NCI-H1105 (cell line): Measurements from ENCODE around the gene TEX51.

ENCODE experiments used
- DNase-seq: peaks from one replicate; lab custom pipeline; 2025; lab: John Stamatoyannopoulos, UW

The TEX51 gene

DNA sequence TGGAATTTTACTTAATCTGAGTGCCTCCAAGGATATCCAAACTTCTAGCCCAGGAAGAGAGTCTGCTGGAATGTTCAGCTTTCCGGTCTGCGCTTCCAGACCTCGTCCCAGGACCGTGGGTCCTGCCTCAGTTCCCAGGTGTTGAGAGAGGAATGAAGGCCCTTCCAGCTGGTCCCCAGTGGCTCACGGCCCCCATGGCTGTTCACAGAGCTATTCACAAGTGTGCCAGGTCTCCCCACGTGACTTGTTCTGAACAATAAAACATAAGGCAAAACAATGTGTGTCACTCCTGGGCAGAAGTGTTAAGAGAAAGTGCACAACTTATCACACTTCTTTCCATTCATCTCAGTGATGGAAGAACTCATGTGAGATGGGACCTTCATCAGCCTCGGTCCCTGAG is 20.1 kb upstream of the TEX51 start:
- DNase-seq: no peak

DNA sequence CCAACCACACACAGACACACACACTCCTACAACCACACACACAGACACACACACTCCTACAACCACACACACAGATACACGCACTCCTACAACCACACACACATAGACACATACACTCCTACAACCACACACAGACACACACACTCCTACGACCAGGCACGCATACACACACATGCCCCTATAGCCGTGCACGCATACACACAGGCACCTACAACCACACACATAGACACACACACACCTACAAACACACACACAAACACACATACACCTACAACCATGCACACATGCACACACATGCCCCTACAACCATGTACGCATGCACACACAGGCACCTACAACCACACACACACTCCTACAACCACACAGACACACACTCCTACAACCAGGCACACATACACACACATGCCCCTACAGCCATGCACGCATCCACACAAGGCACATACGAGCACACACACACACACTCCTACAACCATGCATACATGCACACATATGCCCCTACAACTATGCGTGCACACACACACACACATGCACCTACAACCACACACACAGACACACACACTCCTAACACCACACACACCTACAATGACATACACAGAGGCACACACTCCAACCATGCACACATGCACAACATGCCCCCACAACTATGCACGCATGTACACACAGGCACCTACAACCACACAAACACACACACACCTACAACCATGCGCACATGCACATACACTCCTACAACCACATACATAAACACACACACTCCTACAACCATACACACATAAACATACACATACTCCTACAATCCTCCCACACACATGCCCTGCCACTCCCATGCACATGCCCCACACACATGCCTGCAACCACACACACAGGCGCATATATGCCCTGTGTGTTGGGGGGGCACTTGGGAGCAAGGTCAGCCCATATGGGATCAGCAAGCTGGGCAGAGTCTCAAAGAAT is 19.1 kb upstream of the TEX51 start:
- no peak for DNase-seq

- no peak for DNase-seq
These were observed 18.4 kb upstream of the TEX51 start for GRCh38 chr2:126880324-126880723.

DNA sequence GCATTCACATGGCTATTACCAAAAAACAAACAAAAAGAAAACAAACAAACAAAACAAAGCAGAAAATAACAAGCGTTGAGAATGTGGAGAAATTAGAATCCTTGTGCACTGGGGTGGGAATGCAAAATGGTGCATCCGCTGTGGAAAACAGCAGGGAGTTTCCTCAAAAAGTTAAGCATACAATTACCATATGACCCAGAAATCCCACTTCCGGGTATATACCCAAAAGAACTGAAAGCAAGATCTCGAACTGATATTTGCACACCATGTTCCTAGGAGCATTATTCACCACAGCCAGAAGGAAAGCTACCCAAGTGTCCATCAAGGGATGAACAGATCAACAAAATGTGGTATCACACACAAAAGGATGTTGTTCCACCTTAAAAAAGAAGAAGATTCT is 17.9 kb upstream of the TEX51 start:
- DNase-seq: no peak

DNA sequence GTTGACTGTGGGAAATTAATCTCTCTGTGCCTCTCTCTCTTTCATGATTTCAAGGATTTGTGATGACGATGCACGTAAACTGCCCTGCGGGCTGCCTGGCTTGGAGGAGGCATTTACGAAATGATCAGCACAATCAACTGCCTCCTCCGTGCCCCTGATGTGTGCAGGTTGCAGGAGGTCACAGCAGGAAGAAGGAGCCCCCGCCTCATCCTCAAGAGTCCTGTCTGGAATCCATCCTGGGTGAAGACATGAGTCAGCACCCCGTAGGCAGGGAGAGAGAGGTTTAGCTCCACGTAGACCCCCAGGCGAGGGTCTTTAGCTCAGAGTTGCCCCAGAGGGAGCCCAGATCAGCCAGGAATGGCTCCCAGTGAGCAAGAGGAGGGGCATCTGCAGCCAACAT is 17.1 kb upstream of the TEX51 start:
- DNase-seq: no peak

- DNase-seq: no peak
These were observed 16.5 kb upstream of the TEX51 start for GRCh38 chr2:126882181-126882580.

- no peak for DNase-seq
These were observed 15.7 kb upstream of the TEX51 start for GRCh38 chr2:126882736-126883665.

DNA sequence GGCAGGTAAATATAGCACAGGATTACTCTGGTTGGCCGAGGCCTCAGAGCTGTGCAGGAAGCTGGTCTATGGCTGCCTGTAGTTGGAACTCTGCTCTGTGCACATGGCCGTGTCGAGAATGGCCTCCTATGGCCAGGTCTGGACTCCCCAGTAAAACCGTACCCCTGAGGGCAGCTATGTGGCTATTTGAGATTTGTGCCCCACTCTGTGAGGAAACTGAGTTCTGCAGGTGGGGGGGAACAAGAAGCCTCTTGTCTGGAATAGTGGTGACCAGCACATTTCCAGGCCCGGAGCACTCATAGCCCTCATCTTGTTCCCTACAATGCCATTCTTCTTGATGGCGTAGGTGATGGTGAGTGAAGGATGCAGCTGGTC is 15.0 kb upstream of the TEX51 start:
- DNase-seq: no peak

DNA sequence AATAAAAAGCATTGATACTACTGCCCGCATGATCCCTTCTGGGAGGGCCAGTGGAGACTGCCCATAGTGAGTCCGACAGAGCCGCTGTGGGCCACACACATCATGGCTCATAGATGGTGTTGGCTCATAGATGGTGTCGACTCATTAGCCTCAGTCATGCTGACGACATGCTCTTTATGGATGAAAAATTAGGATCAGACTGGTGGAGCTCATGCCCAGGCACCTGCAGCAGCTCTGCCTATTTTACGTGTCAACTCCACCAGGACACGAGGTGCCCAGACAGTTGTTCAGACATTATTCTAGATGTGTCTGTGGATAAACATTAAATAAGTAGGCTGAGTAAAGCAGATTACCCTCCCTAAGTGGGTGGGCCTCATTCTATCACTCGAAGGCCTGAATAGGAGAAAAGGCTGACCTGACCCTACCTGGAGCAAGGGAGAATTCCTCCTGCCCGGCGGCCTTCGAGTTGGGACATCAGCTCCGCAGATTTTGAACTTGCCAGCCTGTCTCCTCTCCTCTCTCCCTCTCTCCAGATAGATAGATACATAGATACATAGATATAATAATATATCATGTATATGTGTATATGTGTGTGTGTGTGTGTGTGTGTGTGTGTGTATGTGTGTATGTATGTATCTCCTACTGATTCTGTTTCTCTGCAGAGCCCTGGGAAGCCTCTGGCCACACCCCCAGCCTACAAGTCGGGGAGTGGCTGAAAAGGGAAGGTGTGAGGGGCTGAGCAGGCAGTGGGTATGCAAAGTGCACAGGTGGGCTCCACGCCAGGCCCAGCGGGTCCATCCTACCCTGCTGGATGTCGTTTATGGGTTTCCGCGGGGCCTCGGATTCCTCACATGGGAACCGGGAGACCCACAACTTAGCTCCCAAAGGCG is 13.6 kb upstream of the TEX51 start:
- no peak for DNase-seq

DNA sequence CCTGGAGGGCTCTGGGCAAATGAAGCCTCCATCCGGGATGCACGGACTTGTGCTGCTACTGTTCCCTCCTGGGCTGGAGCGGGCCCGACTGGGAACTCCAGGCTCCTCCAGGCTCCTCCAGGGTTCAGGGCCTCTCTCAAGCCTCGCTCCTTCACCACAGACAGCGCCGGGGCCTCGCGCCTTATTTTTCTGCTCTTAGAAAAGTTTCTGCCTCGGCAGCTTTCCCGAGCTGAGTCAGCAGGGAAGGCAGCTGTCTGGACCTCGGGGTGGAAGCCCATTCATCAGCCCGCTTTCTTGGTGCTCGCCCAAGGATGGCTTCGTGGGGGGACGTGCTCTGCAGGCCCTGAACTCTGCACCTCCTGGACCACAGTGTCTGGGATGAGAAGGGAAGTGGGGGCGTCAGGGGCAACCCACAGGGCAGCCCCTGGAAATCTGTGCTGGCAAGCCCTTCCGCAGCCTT is 12.9 kb upstream of the TEX51 start:
- no peak for DNase-seq

DNA sequence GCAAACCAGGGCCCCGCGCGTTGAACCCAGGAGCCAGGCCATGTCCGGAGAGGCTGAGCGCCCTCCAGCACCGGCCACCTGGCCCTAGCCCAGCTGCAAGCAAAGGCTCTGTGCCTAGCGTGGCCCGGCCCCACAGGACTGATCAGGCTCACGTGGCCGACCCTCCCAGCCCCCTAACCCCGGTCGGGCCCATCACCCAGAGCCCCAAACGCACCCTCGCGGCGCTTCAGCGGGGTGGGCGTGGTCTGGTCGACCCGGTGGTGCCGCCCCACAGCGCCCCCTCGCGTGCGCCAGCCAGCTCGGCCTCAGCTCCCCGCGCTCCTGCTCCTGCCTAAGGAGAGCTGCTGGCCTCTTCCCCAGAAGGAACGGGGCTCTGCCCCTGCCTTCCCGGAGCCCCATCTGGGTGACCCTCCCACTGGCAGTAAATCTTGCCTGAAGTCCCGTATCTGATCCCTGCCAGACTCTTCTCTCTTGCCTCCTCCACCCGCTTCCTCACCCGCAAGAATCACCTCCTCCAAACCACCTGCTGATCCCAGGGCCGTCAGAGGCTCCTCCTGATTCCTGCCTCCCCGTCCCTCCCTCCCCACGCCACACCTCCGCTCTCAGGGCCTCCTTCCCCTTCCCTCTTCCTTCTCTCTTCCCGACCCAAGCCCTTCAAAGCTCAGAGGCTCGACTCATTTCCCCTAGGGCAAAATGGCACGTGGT is 12.3 kb upstream of the TEX51 start:
- DNase-seq: no peak

GRCh38 chr2:126886916-126887280 is 11.8 kb upstream of the TEX51 start:
- no peak for DNase-seq

DNA sequence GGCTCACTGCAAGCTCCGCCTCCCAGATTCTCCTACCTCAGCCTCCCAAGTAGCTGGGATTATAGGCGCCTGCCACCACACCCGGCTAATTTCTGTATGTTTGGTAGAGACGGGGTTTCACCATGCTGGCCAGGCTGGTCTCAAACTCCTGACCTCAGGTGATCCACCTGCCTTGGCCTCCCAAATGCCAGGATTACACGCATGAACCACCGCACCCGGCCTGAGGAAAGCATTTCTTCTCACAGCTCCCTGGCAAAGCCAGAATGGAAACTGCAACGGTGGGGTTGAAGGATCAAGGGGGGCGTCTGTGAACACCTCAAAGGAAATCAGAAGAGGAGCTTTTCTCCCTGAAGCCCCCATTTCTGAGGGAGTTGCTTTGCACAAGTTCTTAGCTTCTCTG is 11.2 kb upstream of the TEX51 start:
- no peak for DNase-seq

- DNase-seq: no peak
These were observed 10.6 kb upstream of the TEX51 start for GRCh38 chr2:126888046-126888445.

DNA sequence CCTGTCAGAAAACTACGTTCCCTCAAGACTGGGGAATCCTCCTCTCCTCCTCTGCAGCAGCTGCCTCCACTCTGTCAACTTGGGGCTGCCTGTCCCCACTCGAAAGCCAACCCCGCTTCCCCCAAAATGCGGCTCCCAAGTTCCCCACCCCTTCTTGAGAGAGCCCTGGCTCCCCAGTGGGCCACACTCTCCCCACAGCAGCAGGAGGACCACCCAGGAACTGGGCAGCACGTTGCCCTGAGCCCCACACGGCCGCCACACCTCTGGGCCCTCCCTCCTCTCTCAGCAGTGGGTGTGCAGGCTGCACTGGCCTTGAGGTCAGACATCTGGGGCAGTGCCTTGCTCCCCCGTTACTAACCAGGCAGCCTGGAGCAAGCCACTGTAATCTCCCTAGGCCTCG is 9.6 kb upstream of the TEX51 start:
- no peak for DNase-seq

GRCh38 chr2:126889496-126890135 is 9.1 kb upstream of the TEX51 start:
- DNase-seq: no peak

DNA sequence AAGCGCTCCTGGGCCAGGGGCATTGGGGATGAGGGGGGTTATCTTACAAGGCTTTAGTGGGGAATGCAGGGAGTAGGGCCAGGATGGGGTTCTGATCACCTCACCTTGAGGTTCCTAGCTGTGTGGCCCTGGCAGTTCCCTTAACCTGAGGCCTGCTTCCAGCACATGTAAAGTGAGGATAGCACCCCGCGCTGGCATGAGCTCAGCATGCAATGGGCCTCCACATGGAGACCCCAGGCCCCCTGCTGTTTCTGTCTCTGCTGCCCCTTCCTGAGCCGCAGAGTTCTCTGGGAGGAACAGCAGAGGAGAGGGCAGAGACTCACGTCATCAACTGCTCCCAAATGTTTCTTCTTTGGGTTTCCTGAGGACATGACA is 8.6 kb upstream of the TEX51 start:
- DNase-seq: no peak

GRCh38 chr2:126890551-126891450 is 7.9 kb upstream of the TEX51 start:
- no peak for DNase-seq

DNA sequence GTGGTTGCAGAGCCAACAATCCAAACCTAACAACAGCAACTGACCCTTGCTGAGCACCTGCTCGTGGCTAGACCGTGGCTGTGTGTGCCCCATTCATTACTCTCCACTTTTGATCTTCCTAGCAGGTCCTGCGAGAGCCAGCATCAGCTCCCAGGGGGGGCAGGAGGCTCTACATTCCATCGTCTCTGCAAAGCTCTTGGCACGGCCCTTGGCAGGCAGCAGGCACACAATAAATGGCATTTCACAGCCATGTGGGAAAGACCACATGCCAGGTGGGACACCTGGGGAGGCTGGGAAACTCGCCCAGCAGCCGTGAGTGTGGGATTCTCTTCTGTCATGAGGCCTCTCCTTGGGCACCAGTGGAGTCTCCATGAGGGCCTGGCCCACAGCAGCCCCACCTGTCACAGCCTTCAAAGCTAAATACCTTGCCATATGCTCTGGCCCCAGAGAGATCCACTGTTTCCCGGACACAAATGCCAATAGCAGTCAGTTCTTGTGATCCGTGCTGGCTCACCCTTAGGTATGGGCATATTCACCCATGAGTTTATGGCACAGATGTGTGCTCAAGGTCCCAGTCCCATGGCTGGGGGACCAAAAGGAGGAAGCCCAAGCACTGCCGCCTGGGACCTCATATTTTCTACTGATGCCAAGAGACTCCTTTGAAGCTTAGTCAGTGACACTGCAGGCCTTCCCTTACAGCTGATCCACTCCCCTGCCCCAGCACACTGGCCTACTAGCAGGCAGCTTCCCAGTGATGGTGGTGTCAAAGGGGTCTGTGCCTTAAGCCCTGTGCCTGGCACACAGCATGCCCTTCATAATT is 6.8 kb upstream of the TEX51 start:
- no peak for DNase-seq
